Prostate gland (tissue), 2 donors: ENCODE data around the gene CCDC92.

Source experiments
- POLR2AphosphoS5 ChIP-seq: sonication (generic); formaldehyde crosslinking; IDR thresholded peaks from one replicate; pipeline ENCODE4 v1.6.1; 2017; ENCODE audit warnings: antibody characterized with exemption
- TF ChIP-seq, protein P1 (sequence below), 4 experiments: fragments of 200-600 bp in 2 of 4; fragments of 450-650 bp in 2 of 4; sonication (generic) in 2 of 4; IDR thresholded peaks; 1 replicate in 3 of 4; 2 replicates in 1 of 4; pipeline ENCODE4 v1.5.1; 2016 to 2019; ENCODE audit warnings: antibody characterized with exemption in 4 of 4, mild to moderate bottlenecking in 2 of 4, moderate library complexity in 2 of 4

DNA sequence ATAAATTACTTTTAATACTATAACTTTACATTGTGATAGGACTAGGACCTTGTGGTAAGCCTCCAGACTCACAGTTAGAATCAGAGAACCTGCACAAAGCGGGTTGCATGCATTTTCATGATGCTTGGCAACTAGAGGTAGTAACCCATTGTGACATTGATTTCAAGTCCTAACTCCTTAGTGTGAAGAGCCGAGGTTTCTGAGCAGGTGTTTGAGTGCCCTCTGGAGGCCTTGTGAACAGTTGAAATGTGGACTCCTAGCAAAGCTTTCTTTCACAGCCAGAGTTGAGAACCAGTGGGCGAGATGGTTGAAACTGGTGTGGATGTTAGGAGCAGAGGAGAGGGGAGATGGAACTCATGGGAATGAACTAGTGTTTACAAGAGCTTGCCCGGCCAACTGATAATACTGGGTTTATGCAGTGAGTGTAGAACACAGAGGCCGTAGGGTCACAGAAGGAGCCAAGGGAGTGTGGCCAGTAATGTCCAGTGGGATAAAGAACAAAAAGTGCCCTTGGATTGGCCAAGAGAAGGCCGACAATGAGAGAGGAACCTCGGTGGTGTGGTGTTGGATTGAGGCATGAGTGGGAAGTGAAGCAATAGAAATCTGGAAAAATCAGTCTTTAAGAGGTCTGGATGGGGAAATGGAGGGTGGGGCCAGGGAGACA is 11.3 kb upstream of the CCDC92 start:
- TF ChIP-seq POLR2AphosphoS5: no peak
- TF ChIP-seq, protein P1, sequence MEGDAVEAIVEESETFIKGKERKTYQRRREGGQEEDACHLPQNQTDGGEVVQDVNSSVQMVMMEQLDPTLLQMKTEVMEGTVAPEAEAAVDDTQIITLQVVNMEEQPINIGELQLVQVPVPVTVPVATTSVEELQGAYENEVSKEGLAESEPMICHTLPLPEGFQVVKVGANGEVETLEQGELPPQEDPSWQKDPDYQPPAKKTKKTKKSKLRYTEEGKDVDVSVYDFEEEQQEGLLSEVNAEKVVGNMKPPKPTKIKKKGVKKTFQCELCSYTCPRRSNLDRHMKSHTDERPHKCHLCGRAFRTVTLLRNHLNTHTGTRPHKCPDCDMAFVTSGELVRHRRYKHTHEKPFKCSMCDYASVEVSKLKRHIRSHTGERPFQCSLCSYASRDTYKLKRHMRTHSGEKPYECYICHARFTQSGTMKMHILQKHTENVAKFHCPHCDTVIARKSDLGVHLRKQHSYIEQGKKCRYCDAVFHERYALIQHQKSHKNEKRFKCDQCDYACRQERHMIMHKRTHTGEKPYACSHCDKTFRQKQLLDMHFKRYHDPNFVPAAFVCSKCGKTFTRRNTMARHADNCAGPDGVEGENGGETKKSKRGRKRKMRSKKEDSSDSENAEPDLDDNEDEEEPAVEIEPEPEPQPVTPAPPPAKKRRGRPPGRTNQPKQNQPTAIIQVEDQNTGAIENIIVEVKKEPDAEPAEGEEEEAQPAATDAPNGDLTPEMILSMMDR (IDR thresholded peaks at IDR 0.05): peak in 3 of 4 experiments; percentile 51 to 57 (median 52)
